Measurements from ENCODE around the gene ZRANB3. TPM values are rescaled to one million over a fixed set of nuclear protein-coding genes. Genes with fewer than 3 reads are reported as not detected.
"Not testable (repeated sequence)": the region's sequence is repeated elsewhere in the genome, so short reads cannot be mapped to it uniquely, and the experiment has no call there.

ZRANB3 gene
- total RNA-seq, 1 experiment from 2014 or later, result 12.0 TPM

GRCh38 chr2:135456431-135456830 is 74.6 kb downstream of the ZRANB3 start (continued):
- TF ChIP-seq ZBTB33 (IDR thresholded peaks at IDR 0.05; ENCODE audit: extremely low read depth, insufficient replicate concordance, low read length), result no peak

GRCh38 chr2:135454608-135455007 is 76.4 kb downstream of the ZRANB3 start:
- TF ChIP-seq YY1 (IDR thresholded peaks at IDR 0.05; ENCODE audit: extremely low read depth, insufficient replicate concordance, low read depth, low read length) (no peak), ZBTB33 (IDR thresholded peaks at IDR 0.05; ENCODE audit: extremely low read depth, insufficient replicate concordance, low read length) (no peak), EGR1 (IDR thresholded peaks at IDR 0.05; ENCODE audit: low read depth) (no peak), POLR2A (IDR thresholded peaks at IDR 0.05; ENCODE audit: borderline replicate concordance, extremely low read depth, insufficient read depth, insufficient read length) (no peak), CEBPB (IDR thresholded peaks at IDR 0.05; ENCODE audit: low read depth) (no peak), SP1 (IDR thresholded peaks at IDR 0.05; ENCODE audit: low read depth) (no peak), EZH2phosphoT487 (IDR thresholded peaks at IDR 0.05; ENCODE audit: borderline replicate concordance) (no peak), ZNF274 (IDR thresholded peaks at IDR 0.05; ENCODE audit: low read depth, low read length) (no peak), FOSL1 (IDR thresholded peaks at IDR 0.05; ENCODE audit: low read depth) (no peak), CTCF (IDR thresholded peaks at IDR 0.05 in 2 of 3, conservative IDR thresholded peaks at IDR 0.05 in 1 of 3; ENCODE audit: borderline replicate concordance in 1 of 3, insufficient read depth in 1 of 3, low read depth in 2 of 3, low read length in 2 of 3) (no peak)
- Histone ChIP-seq H3K9me2 (ENCODE audit: insufficient read depth) (no peaks in the 10 kb centered on the region), H3K4me2 (ENCODE audit: low read length) (no peak overlapping the region), H3K36me3 (ENCODE audit: control insufficient read depth in 1 of 2, insufficient read depth in 2 of 2, low read length in 2 of 2) (no peaks in the 10 kb centered on the region), H2AFZ (ENCODE audit: low read depth, low read length, poor library complexity, severe bottlenecking) (no peak overlapping the region), H3K9me3 (ENCODE audit: control insufficient read depth in 1 of 2, insufficient read depth in 1 of 2, low read depth in 1 of 2, low read length in 2 of 2) (no peaks in the 10 kb centered on the region; a peak in 2 of 4 replicates), H4K20me1 (ENCODE audit: insufficient read depth) (no peaks in the 10 kb centered on the region), H3K27me3 (ENCODE audit: insufficient read depth, low read length) (no peaks in the 10 kb centered on the region), H3K27ac (ENCODE audit: low read depth, low read length) (no peak overlapping the region), H3K4me1 (ENCODE audit: control insufficient read depth in 1 of 2, insufficient read depth in 2 of 2, low read length in 2 of 2) (no peaks in the 10 kb centered on the region), H3K79me2 (ENCODE audit: insufficient read depth, low read length) (no peaks in the 10 kb centered on the region; the same call in 1 of the 2 replicates), H3K4me3 (replicated peaks in 1 of 2; ENCODE audit: low read depth in 1 of 2, low read length in 2 of 2) (no peak overlapping the region), H3K9ac (ENCODE audit: low read length) (no peak overlapping the region)
- no peak for ATAC-seq
- DNase-seq (ENCODE audit: low read depth, low spot score), result no peak
- BruUV-seq (replicated peaks), result no TSS peak
- CTCF ChIA-PET, result no interaction called here
- intact Hi-C loops (cut with micrococcal nuclease), result no loop called here
- POLR2A ChIA-PET, result no interaction called here
- RAD21 ChIA-PET (ENCODE audit: low non-redundant PET in 1 of 2, low total read pairs in 2 of 2, uncharacterized antibody in 2 of 2, unreplicated experiment in 2 of 2), result no interaction called here

GRCh38 chr2:135453027-135453426 is 78.0 kb downstream of the ZRANB3 start:
- RAD21 ChIA-PET (ENCODE audit: low non-redundant PET in 1 of 2, low total read pairs in 2 of 2, uncharacterized antibody in 2 of 2, unreplicated experiment in 2 of 2); BruUV-seq (replicated peaks); DNase-seq (ENCODE audit: low read depth, low spot score); H2AFZ ChIP-seq (ENCODE audit: low read depth, low read length, poor library complexity, severe bottlenecking); H3K27ac ChIP-seq (ENCODE audit: low read depth, low read length); POLR2A ChIA-PET; CTCF ChIA-PET; H3K4me3 ChIP-seq (replicated peaks in 1 of 2; ENCODE audit: low read depth in 1 of 2, low read length in 2 of 2); H3K9me3 ChIP-seq (ENCODE audit: control insufficient read depth in 1 of 2, insufficient read depth in 1 of 2, low read depth in 1 of 2, low read length in 2 of 2); H3K4me2 ChIP-seq (ENCODE audit: low read length); ATAC-seq; H3K9ac ChIP-seq (ENCODE audit: low read length); H3K4me1 ChIP-seq (ENCODE audit: control insufficient read depth in 1 of 2, insufficient read depth in 2 of 2, low read length in 2 of 2); H3K79me2 ChIP-seq (ENCODE audit: insufficient read depth, low read length); H3K9me2 ChIP-seq (ENCODE audit: insufficient read depth); H3K36me3 ChIP-seq (ENCODE audit: control insufficient read depth in 1 of 2, insufficient read depth in 2 of 2, low read length in 2 of 2); H3K27me3 ChIP-seq (ENCODE audit: insufficient read depth, low read length); H4K20me1 ChIP-seq (ENCODE audit: insufficient read depth); intact Hi-C loops (cut with micrococcal nuclease): not testable (repeated sequence)

All from HCT116 (cell line).